ENCODE measurements around the gene SPTB.

The SPTB gene

GRCh38 chr14:64728856-64729255 lies 150.9 kb downstream of the SPTB start:
- no peak for DNase-seq (ENCODE audit: low read depth)

GRCh38 chr14:64728106-64728505 lies 151.6 kb downstream of the SPTB start:
- DNase-seq (ENCODE audit: low read depth), result no peak

- DNase-seq (ENCODE audit: low read depth), result no peak
These were observed 152.1 kb downstream of the SPTB start for GRCh38 chr14:64727551-64728071.

- peak; percentile 46 for DNase-seq (ENCODE audit: low read depth)
These were observed 153.2 kb downstream of the SPTB start for GRCh38 chr14:64726585-64726890.

GRCh38 chr14:64725879-64726584 lies 153.7 kb downstream of the SPTB start:
- DNase-seq (ENCODE audit: low read depth), result no peak

- no peak for DNase-seq (ENCODE audit: low read depth)
These were observed 154.4 kb downstream of the SPTB start for GRCh38 chr14:64725261-64725815.

- DNase-seq (ENCODE audit: low read depth), result no peak
These were observed 155.2 kb downstream of the SPTB start for GRCh38 chr14:64724578-64724930.

GRCh38 chr14:64723691-64724577 lies 155.8 kb downstream of the SPTB start:
- no peak for DNase-seq (ENCODE audit: low read depth)

GRCh38 chr14:64722842-64723447 lies 156.8 kb downstream of the SPTB start:
- DNase-seq (ENCODE audit: low read depth), result no peak

GRCh38 chr14:64721899-64722298 lies 157.8 kb downstream of the SPTB start:
- DNase-seq (ENCODE audit: low read depth), result no peak

- DNase-seq (ENCODE audit: low read depth), result peak; percentile 93
These were observed 158.3 kb downstream of the SPTB start for GRCh38 chr14:64721391-64721791.

GRCh38 chr14:64720131-64720576 lies 159.6 kb downstream of the SPTB start:
- DNase-seq (ENCODE audit: low read depth), result peak; percentile 90

- no peak for DNase-seq (ENCODE audit: low read depth)
These were observed 160.1 kb downstream of the SPTB start for GRCh38 chr14:64719601-64720000.

GRCh38 chr14:64718762-64719161 lies 160.9 kb downstream of the SPTB start:
- DNase-seq (ENCODE audit: low read depth), result no peak

- no peak for DNase-seq (ENCODE audit: low read depth)
These were observed 161.8 kb downstream of the SPTB start for GRCh38 chr14:64717870-64718269.

- no peak for DNase-seq (ENCODE audit: low read depth)
These were observed 163.9 kb downstream of the SPTB start for GRCh38 chr14:64715628-64716412.

- no peak for DNase-seq (ENCODE audit: low read depth)
These were observed 164.5 kb downstream of the SPTB start for GRCh38 chr14:64715146-64715627.

- DNase-seq (ENCODE audit: low read depth), result no peak
These were observed 165.2 kb downstream of the SPTB start for GRCh38 chr14:64714432-64715025.

- DNase-seq (ENCODE audit: low read depth), result no peak
These were observed 166.0 kb downstream of the SPTB start for GRCh38 chr14:64713677-64714076.

- no peak for DNase-seq (ENCODE audit: low read depth)
These were observed 168.7 kb downstream of the SPTB start for GRCh38 chr14:64711039-64711438.

- no peak for DNase-seq (ENCODE audit: low read depth)
These were observed 170.6 kb downstream of the SPTB start for GRCh38 chr14:64709126-64709525.

Measured in EH (cell line).